HEK293 (cell line): ENCODE data around the gene TMEM233.

Experiments
- CTCF ChIA-PET: fragments of 350-600 bp; formaldehyde crosslinking; extraction: SDS; loops from one replicate; lab custom pipeline; 2021; ENCODE audit warnings: antibody characterized with exemption; lab: Yijun Ruan, JAX
- POLR2A ChIA-PET: fragments of 300-600 bp; formaldehyde crosslinking; extraction: SDS; loops from one replicate; lab custom pipeline; 2020; ENCODE audit warnings: antibody characterized with exemption, inconsistent platforms; lab: Yijun Ruan, JAX
- H3K27ac ChIP-seq: fragments of 200-500 bp; sonication (Bioruptor generic); 2 replicates; pipeline ENCODE4 v1.5.1; 2014; ENCODE audit warnings: low read depth, low read length, control low read depth, inconsistent platforms; ENCODE audit errors: extremely low read depth
- H3K36me3 ChIP-seq, 2 experiments: fragments of 200-500 bp in 1 of 2; sonication (Bioruptor generic) in 1 of 2; 1 replicate in 1 of 2; 2 replicates in 1 of 2; pipeline ENCODE4 v1.5.1; 2014 to 2017; ENCODE audit warnings: inconsistent platforms in 2 of 2, low read length in 2 of 2; ENCODE audit not compliant: control insufficient read depth in 2 of 2, insufficient read depth in 1 of 2
- H3K4me1 ChIP-seq: fragments of 200-500 bp; sonication (Bioruptor generic); 2 replicates; pipeline ENCODE4 v1.5.1; 2014; ENCODE audit warnings: mild to moderate bottlenecking, low read length, inconsistent platforms; ENCODE audit not compliant: control insufficient read depth, insufficient read depth
- H3K4me3 ChIP-seq: 2 replicates; pipeline ENCODE4 v1.5.1; 2011; ENCODE audit warnings: low read depth, mild to moderate bottlenecking, control low read depth, low read length, moderate library complexity
- H3K9me3 ChIP-seq: fragments of 200-500 bp; sonication (Bioruptor generic); 2 replicates; pipeline ENCODE4 v1.5.1; 2014; ENCODE audit warnings: low read depth, low read length, inconsistent platforms; ENCODE audit not compliant: control insufficient read depth, insufficient read depth
- IKZF3 ChIP-seq: fragments of 450-650 bp; IDR thresholded peaks from 2 replicates; pipeline ENCODE4 v1.5.0; 2018; ENCODE audit warnings: missing biosample characterization, mild to moderate bottlenecking, missing genetic modification characterization, moderate library complexity
- KLF1 ChIP-seq: fragments of 450-650 bp; formaldehyde crosslinking; IDR thresholded peaks from 2 replicates; pipeline ENCODE4 v1.5.1; 2016; ENCODE audit warnings: missing biosample characterization, missing genetic modification characterization
- PRDM6 ChIP-seq: fragments of 450-650 bp; formaldehyde crosslinking; IDR thresholded peaks from 2 replicates; pipeline ENCODE4 v1.5.1; 2017; ENCODE audit warnings: missing biosample characterization, missing genetic modification characterization
- SP7 ChIP-seq: fragments of 450-650 bp; formaldehyde crosslinking; IDR thresholded peaks from 2 replicates; pipeline ENCODE4 v1.5.1; 2016; ENCODE audit warnings: missing biosample characterization, missing genetic modification characterization
- TRIM28 ChIP-seq: IDR thresholded peaks from 2 replicates; pipeline ENCODE4 v1.6.1; 2011; ENCODE audit warnings: low read length, control low read depth, borderline replicate concordance
- YY1 ChIP-seq: fragments of 450-650 bp; formaldehyde crosslinking; IDR thresholded peaks from 2 replicates; pipeline ENCODE4 v1.5.1; 2018; ENCODE audit warnings: missing biosample characterization, missing genetic modification characterization
- ZBTB6 ChIP-seq: fragments of 450-650 bp; formaldehyde crosslinking; IDR thresholded peaks from 2 replicates; pipeline ENCODE4 v1.5.1; 2017; ENCODE audit warnings: missing biosample characterization, missing genetic modification characterization
- ZBTB7A ChIP-seq: fragments of 450-650 bp; formaldehyde crosslinking; IDR thresholded peaks from 2 replicates; pipeline ENCODE4 v1.5.1; 2016; ENCODE audit warnings: low read depth, missing biosample characterization, missing genetic modification characterization
- ZIC2 ChIP-seq: fragments of 450-650 bp; formaldehyde crosslinking; IDR thresholded peaks from 2 replicates; pipeline ENCODE4 v1.5.1; 2016; ENCODE audit warnings: missing biosample characterization, missing genetic modification characterization
- ZNF132 ChIP-seq: fragments of 450-650 bp; formaldehyde crosslinking; IDR thresholded peaks from 2 replicates; pipeline ENCODE4 v1.5.1; 2017; ENCODE audit warnings: missing biosample characterization, missing genetic modification characterization, borderline replicate concordance
- ZNF169 ChIP-seq: fragments of 450-650 bp; formaldehyde crosslinking; IDR thresholded peaks from 2 replicates; pipeline ENCODE4 v1.5.1; 2016; ENCODE audit warnings: missing biosample characterization, missing genetic modification characterization
- ZNF202 ChIP-seq: fragments of 450-650 bp; formaldehyde crosslinking; IDR thresholded peaks from 2 replicates; pipeline ENCODE4 v1.5.1; 2016; ENCODE audit warnings: missing biosample characterization, missing genetic modification characterization, borderline replicate concordance
- ZNF26 ChIP-seq: fragments of 450-650 bp; formaldehyde crosslinking; IDR thresholded peaks from 2 replicates; pipeline ENCODE4 v1.5.1; 2016; ENCODE audit warnings: missing biosample characterization, missing genetic modification characterization
- ZNF292 ChIP-seq: fragments of 450-650 bp; formaldehyde crosslinking; IDR thresholded peaks from 2 replicates; pipeline ENCODE4 v1.5.1; 2016; ENCODE audit warnings: low read depth, missing biosample characterization, missing genetic modification characterization, borderline replicate concordance
- ZNF398 ChIP-seq: fragments of 450-650 bp; formaldehyde crosslinking; IDR thresholded peaks from 2 replicates; pipeline ENCODE4 v1.5.1; 2017; ENCODE audit warnings: missing biosample characterization, missing genetic modification characterization
- ZNF555 ChIP-seq: fragments of 450-650 bp; formaldehyde crosslinking; conservative IDR thresholded peaks from 2 replicates; pipeline ENCODE4 v1.5.1; 2017; ENCODE audit warnings: missing biosample characterization, mild to moderate bottlenecking, missing genetic modification characterization, inconsistent platforms
- ZNF571 ChIP-seq: fragments of 450-650 bp; formaldehyde crosslinking; IDR thresholded peaks from 2 replicates; pipeline ENCODE4 v1.5.0; 2017; ENCODE audit warnings: missing biosample characterization, missing genetic modification characterization
- ZNF692 ChIP-seq: fragments of 450-650 bp; formaldehyde crosslinking; IDR thresholded peaks from 2 replicates; pipeline ENCODE4 v1.5.1; 2016; ENCODE audit warnings: missing biosample characterization, missing genetic modification characterization
- ZNF785 ChIP-seq: fragments of 450-650 bp; formaldehyde crosslinking; IDR thresholded peaks from 2 replicates; pipeline ENCODE4 v1.5.1; 2016; ENCODE audit warnings: missing biosample characterization, missing genetic modification characterization
- ZNF843 ChIP-seq: fragments of 450-650 bp; formaldehyde crosslinking; IDR thresholded peaks from 2 replicates; pipeline ENCODE4 v1.5.1; 2016; ENCODE audit warnings: missing biosample characterization, missing genetic modification characterization

The TMEM233 gene

GRCh38 chr12:119602734-119603094, 9.1 kb downstream of the TMEM233 start (continued):
- TF ChIP-seq SP7 (tag by site-specific recombination) (0 out of 2 replicates have a peak, but pooled peaks have one; percentile 33), ZNF292 (tag by site-specific recombination) (no peak), TRIM28 (peak; percentile 26; the same call in 1 of the 2 replicates), ZNF398 (no peak), ZIC2 (tag by site-specific recombination) (no peak), PRDM6 (tag by site-specific recombination) (peak; percentile 91), IKZF3 (0 out of 2 replicates have a peak, but pooled peaks have one; percentile 12), ZNF843 (tag by site-specific recombination) (peak; percentile 95)

GRCh38 chr12:119603767-119604166, 10.2 kb downstream of the TMEM233 start:
- CTCF ChIA-PET = interaction anchor here (0.7 to 1.4 kb wide), 3 partner anchors 31 to 59 kb away, joined by 3 to 5 read pairs (median 4); no protein-coding TSS in a partner anchor

More at GRCh38 chr12:119603767-119604166, 10.2 kb downstream of the TMEM233 start:
- H3K4me3 ChIP-seq = no peak overlapping the region
- no peaks in the 10 kb centered on the region for H3K36me3 ChIP-seq
- no peaks in the 10 kb centered on the region for H3K9me3 ChIP-seq
- no peak overlapping the region for H3K27ac ChIP-seq
- H3K4me1 ChIP-seq = peaks cover 7% of the 10 kb centered on the region; the same call in 1 of the 2 replicates
- TF ChIP-seq ZNF132 (tag by site-specific recombination) (no peak), ZBTB6 (no peak), ZNF202 (tag by site-specific recombination) (no peak), ZNF169 (tag by site-specific recombination) (no peak), ZNF692 (tag by site-specific recombination) (no peak), ZNF785 (tag by site-specific recombination) (no peak), ZNF26 (tag by site-specific recombination) (no peak), ZNF843 (tag by site-specific recombination) (no peak), YY1 (tag by site-specific recombination) (no peak), ZBTB7A (tag by site-specific recombination) (no peak), KLF1 (tag by site-specific recombination) (no peak), ZNF555 (tag by site-specific recombination) (no peak), ZNF571 (tag by site-specific recombination) (no peak)
- POLR2A ChIA-PET = no interaction called here
